Activated CD8-positive, alpha-beta memory T cell treated with anti-CD3 and anti-CD28 coated beads, Interleukin-2, amount 50 U/mL, for 24 hours (primary cell): ENCODE measurements around the gene SNED1.

Experiments
- DNase-seq: peaks from one replicate; pipeline ENCODE4 v3.0.0-alpha.2; 2020; ENCODE audit errors: extremely low read depth

Gene SNED1

DNA sequence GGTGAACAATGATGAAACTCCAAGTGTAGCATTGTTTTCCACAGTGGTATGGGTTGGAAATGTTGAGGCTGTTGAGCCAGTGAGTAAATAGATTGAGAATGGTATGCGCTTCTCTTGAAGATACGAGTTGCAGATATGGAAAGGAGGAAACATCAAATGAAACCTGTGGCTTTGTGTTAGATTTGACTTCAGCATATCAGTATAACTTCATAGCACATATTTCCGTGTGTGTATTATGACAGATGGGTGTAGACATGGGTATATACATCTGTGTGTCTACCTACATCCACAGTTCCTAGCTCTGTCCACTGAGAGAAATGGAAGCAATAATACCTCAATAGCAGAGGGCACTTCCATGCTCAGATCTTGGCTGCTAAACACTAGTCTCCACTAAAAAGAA is 8.0 kb downstream of the SNED1 start:
- DNase-seq, result no peak

DNA sequence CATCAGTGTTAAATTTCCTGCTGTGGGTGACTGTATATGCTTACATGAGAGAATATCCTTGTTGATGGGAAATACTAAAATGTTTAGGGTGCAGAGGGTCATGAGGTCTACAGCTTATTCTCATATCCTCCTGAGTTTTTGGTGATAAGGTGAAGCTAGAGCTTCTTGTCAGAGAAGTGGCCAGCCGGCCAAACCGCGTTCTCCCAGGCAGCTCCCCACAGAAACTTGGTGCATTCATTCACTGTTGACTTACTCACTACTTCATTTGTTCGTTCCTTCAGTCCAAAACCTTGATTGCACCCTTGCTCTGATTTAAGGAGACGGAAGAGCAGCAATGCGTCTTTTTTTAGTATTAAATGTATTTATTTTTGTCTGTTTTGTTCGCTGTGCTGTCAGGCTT is 8.7 kb downstream of the SNED1 start:
- DNase-seq, result no peak

DNA sequence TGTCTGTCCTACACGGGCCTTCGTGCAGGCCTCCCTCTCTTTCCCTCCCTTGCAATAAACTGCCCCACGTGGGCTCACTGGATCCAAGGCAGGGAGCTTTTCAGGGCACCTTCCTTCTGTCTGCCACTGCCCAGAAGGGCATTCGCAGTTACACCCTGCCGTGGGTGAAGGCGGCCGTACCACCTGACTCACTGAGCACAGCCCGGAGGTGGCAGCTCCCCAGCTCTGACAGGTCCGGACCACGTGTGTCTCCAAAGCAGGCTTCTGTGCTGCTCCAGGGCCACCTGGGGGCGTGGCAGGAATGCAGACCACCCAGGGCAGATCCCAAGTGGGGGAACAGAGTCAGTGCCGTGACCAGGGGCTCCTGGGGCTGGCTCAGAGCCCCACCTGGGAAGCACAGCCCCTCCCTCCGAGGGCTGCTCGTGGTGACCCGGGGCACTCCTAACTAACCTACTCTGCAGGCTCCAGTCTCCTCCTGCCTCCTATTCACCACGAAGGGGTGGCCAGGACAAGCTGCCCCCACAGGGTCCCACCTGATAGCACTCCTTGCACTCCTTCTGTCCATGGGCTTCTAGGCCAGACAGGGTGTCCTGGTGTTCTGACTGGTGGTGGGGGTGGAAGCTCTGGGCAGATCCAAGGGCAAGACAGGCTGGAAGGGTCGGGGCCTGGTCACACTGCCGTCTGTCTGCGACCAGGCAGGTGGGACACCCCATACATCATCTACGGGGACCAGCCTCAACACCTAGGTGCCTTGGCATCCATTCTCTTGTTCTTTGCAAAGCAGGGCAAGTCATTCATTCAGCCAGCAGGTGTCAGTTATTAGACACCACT is 9.7 kb downstream of the SNED1 start:
- no peak for DNase-seq

DNA sequence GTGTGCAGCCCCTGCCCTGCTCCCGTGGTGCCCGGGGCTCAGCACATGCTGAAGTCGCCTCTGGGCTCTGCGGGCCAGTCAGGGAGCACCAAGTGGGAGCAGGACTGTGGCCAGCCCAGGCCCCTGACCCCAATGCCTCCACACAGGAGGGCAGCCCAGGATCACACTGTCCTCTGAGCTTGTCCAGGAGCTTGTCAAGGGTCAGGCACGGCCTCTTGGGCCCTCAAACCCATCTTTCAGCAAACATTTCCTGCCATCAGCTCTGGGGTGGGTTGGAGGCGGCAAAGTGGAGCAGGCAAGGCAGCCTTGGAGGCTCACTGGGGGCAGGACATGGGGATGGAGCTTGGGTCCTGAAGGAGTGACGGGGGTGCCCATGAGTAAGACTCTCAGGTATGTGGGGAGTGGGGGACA is 10.3 kb downstream of the SNED1 start:
- no peak for DNase-seq

DNA sequence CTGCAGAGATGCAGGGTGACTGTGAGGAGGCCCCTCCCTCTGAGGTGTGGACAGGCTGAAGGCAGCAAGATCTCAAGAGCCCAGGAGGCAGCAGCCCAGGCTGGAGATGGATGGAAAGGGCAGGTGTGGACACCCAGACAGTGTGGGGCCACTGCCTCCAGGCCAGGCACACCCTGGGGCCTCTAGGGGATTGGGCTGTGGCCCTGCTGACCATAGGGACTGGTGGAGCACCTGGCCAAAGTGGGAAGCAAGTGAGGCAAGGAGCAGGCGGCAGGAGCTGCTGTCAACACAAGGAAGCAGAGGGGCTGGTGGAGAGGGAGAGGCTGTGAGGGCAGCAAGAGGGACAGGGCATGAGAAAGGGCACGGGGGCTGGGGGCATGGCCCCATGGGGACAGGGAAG is 10.8 kb downstream of the SNED1 start:
- no peak for DNase-seq

DNA sequence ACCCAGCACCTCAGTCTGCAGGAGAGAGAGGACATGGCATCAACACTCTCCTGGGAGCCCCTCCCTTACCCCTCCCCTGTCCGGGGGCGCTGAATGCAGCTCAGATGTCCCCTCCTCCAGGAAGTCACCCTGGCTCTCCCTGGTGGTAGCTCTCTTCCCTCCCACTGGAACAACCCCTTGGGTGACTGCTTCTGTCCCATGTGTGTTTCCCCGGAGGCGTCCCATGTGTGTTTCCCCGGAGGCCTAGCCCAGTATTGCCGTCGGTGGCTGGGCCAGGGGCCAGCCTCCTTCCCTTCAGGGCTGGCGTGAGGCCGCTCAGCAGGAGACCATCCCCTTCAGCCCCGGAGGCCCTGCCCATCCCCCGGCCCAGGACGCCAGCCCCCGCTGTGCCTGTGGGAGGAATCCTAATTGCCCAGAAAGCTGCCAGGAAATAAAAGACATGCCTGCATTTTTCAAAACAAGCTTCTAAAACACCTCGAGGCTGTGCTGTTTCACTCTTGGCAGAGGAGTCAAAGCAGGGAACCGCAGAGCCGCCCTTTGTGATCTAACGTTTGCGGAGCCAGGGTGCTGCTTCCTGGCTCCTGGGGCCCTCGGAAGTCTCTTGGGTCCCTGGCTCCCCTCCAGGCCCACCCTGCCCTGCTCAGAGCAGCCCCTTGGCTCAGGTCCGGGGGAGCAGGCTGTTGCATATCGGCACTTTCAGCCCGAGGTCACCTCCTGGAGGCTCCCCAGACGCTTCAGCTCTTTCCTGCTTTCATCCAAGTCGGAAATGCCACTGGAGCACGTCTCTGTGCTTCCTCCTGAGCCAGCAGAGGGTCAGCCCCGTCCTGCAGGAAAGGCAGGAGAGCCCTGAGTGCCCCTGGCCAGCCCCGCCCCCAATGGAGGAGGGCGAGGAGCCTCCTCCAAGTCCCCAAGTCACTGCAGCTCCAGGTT is 11.4 kb downstream of the SNED1 start:
- no peak for DNase-seq

DNA sequence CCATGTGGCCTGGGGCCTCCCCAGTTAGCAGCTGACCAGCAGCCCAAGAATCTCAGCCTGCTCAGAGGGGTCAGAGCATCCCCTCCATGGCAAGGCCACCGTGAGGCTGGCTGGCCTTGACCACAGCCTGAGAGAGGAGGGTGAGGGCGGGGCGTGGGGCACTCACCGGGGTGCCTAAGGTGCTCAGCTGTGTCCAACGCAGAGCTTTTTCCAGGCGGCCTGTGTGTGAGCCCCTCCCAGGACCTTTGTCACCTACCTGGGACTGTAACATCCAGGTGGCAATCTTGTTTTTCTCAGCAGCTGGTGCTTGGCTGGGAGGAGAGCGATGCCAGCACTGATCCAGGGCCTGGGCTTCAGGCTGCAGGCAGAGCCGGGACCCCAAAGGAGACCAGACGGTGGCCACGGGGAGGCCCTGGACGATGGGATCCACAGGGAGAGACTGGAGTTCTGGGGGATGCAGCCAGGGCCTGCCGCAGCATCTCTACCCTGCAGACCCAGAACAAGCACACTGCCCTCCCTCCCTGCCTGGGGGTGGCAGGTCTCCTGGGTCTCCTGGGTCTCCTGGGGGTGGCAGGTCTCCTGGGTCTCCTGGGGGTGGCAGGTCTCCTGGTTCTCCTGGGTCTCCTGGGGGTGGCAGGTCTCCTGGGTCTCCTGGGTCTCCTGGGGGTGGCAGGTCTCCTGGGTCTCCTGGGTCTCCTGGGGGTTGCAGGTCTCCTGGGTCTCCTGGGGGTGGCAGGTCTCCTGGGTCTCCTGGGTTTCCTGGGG is 12.3 kb downstream of the SNED1 start:
- no peak for DNase-seq

DNA sequence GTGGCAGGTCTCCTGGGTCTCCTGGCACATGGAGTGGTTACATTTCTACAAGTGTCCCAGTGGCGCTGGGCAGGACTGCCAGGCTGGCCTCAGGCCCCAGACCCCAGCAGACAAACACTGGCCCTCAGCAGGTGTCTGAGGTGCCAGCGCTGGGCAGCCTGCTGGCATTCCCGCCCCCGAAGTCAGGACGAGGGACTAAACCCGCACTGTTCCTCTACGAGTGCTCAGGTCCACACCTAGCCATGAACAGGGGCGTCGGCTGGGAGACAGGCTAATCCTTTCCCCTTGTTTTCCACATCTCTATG is 12.8 kb downstream of the SNED1 start:
- DNase-seq, result no peak

DNA sequence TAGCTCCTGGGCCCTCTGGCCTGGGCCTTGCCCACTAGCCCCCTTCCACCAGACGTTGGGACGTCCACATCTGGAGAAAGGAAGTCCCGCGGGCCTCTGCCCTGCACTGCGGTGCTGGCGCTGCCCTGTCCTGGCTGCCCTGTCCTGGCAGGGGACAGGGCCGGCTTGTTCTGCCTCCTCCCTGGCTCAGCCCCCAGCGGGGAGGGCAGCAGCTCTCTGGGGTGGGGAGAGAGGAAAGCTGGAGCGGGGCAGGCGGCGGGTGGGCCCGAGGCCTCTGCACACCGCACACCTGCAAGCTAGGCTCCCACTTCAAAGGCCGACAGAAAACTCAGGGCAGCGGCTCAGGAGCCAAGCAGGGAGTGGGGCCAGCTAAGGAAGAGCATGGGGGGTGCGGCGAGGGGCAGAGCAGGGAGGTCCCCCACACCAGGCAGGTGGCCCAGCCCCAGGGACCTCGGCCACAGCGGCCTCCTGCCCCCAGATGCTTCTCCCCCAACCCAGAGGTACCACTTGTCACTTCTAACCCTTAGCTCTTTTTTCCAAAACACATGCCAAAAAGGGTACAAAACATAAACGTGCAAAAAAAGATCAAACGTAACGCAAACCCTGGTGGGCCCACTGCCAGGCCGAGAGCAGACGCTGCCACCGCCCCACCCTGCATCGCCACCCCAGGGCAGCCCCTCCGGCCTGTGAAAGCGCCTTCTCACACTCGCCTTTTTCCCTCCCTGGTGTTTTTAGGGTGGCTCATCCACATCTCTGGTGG is 13.5 kb downstream of the SNED1 start:
- DNase-seq, result no peak

DNA sequence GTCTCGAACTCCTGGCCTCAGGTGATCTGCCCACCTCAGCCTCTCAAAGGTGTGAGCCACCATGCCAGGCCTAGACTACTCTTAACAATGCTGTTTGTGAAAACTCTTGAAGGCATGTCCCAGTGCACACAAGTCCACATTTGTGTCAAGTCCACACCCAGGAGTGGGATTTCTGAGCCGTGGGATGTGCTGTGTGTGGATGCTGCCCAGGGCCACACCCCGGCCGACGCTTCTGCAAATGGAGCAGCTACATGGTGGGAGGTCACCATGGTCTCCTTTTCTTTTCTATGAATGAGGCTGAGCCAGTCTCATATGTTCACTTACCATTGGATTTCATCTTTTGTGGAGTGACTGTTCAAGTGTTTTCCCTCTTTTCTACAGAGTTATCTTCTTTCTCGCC is 15.8 kb downstream of the SNED1 start:
- DNase-seq, result no peak

DNA sequence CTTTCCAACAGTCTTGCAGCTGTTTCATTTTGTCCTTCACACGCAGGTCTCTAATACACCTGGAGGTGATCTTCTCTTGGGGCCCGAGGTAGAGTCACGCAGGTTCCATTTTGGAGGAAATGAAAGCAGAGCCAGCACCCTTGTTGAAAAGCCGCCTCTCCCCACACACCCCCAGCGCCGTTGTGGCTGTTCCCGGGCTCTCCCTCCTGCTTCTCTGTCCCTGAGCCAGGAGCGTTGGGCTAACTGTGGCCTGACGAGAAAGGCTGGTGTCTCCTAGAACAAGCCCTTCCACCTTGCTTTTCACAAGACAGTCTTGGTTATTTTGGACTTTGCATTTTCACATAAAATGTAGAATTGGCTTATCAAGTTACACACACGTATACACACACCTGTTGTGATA is 16.3 kb downstream of the SNED1 start:
- DNase-seq, result no peak

DNA sequence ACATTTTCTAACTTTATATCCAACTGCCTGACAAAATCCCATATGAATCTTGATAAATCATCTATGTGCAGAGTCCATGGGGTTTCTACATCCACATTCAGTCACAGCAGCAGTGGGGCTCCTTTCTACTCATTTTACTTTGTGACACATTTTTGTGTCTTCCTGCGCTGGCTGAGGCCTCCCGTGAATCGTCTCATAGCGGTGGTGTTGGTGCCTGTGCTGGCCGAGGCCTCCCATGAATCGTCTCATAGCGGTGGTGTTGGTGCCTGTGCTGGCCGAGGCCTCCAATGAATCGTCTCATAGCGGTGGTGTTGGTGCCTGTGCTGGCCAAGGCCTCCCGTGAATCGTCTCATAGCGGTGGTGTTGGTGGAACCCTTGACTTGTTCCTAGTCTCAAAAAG is 17.0 kb downstream of the SNED1 start:
- no peak for DNase-seq

DNA sequence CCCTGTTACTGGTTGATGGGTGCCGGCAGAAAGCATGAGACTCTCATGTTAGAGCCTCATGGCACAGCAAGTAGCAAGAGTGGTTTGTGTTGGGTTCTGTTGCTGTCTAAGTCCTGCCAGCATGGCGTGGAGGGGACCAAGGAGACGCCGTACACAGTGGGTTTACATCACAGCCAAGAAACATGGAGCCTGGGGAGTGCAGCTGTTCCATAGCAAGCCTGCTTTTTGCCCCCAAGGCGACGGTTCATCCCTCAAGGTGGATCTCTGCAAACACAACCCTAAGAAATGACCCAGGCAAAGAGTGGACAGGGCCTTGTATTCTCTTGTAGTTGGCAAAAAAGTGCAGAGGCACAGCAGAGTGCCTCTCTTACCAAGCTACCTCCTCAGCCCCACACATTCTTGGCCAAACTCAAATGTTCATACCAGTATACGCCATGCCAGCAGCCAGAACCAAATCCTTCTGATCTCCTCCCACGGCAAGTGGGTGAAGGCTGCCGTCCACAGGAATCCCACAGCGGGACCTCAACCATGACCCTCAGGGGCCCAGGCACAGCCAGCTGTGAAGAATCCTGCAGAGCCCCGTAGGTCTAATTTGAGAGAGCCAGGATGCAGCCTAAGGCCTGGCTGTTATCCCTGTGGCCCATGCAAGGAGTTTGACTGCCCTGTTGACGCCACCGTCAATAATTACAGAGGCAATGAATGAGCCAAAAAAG is 19.0 kb downstream of the SNED1 start:
- no peak for DNase-seq

DNA sequence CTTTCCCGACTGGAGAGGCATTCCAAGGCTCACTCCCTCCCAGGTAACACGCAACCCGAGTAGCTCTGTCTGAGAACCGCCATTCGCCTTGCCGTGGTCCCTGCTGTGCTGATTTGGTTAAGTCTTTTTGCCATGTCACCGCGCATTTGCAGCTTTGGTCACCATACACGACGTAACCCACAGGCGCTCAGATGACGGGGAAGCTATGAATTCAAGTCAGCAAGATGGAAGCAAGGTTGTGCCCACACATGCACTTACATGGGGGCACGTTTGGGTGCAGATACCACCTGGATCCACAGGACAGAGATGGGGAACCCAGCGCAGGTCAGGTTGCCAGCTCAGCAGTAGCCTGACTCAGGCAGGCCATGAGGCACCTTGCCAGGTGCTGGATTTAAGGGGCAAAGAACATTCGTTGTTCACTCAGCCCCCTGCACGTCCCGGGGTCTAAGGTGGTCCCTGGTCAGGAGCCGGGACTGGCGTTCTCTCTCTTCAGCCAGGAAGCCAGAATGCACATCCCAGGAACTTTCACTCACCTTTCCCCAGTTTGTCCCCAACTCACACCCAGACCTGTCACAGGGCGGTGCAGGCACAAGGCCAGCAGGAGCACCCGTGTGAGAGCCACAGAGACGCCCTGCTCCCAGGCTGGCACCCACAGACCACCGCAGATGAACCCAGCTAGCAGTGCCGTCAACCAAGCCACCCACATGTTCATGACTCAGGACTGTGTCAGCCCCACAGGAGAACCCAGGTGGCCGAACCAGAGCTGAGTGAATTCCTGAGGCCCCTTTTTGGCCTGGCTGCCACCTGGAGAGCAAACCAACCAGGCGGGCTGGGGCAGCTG is 19.9 kb downstream of the SNED1 start:
- no peak for DNase-seq

DNA sequence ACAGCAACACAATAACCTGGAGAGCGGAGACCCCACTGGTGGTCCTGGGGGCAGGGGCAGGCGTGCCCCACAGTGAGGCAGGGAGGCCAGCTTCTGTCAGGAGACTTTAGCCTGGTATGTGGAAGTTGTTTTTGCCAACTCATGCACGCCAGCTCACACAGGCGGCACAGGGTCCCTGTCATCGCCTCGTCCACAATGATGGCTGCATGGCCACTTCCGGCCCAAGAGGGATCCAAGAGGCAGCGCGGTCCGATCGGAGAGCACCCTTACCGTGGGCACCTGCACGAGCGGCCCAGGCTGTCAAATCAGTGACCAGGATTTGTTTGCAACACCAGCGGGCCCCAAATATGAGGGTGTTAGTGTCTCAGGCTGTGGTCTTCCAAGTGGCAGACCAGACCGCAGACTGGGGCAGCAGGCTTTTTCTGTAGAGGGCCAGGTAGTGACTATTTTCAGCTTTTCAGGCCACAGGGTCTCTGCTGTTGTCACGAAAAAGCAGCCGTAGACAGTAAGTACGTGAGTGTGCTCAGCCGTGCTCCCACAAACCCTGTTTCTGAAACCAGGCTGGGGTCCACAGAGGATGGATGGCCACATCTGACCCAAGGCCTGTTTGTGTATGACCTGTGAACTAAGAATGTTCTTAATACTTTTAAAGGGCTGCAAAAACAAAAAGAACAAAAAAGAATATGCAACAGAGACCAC is 21.2 kb downstream of the SNED1 start:
- DNase-seq, result no peak

DNA sequence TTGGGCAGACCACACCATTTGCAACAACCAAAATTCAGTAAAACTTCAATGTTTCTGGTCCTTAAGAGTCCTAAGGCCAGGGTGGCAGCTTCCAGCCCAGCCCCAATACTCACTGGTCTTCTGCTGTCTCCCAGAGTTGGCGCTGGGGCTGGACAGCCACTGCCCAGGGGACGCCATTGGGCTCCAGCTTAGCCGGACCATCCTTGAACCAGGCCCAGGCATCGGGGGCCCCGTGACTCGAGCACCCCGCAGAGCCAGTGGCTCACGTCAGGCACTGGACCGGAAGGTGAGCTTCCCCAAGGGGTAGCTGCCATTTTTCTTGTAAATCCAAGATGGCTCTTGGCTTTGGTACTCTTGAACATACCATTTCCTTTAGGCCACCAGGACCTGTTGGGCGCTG is 21.8 kb downstream of the SNED1 start:
- no peak for DNase-seq

DNA sequence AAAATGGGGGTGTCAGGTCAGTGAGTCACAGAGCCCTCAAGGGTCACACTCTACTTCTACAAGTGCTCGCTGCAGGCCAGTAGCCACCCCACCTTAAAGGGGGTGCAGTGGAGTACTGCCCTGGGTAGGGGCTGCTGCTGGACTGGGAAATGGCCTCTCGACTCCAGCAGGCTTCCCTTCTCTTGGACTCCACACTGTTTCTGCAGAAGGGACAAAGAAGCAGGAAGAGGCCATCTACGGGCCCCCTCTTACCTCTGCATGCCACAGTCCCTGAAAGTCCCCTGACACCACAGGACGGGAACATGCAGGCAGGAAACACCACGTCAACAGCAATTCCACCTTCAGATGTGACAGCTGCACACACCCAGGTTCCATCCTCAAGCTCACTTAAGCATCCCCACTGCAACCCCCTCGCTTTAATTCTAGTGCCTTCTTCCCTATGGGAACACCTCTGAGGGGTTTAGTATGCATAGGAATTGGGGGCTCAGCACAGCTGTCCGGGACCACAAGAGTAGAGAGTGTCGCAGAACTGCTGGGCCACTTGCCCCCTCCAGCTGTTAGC is 22.3 kb downstream of the SNED1 start:
- DNase-seq, result no peak

DNA sequence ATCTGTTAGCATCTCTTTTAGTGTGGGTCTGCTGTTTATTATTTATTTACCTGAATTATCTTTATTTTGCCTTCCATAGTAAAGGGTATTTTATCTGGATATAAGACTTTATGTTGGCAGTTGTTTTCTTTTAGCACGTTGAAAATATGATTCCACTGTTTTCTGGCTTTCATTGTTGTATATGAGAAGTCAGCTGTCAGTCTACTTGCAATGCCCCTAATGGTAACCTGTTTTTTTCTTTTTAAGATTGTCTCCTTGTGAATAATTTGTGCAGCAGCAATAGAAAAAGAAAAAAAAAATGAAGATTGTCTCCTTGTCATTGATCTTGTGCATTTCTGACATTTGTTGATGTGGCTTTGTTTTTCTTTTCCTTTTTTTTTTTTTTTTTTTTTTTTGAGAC is 27.2 kb downstream of the SNED1 start:
- no peak for DNase-seq
